OCI-LY7 (cell line): ENCODE data around the gene OGT.

Experiments
- EZH2phosphoT487 ChIP-seq: fragments of 200-600 bp; sonication (generic); IDR thresholded peaks from 2 replicates; pipeline ENCODE4 v1.6.1; 2018; ENCODE audit warnings: low read depth, borderline replicate concordance, mild to moderate bottlenecking, mixed run types, antibody characterized with exemption, low read length, moderate library complexity, mixed read lengths
- TF ChIP-seq, protein P1 (sequence below): fragments of 200-600 bp; sonication (generic); conservative IDR thresholded peaks from 2 replicates; pipeline ENCODE4 v1.5.1; 2014; ENCODE audit warnings: mild to moderate bottlenecking, antibody characterized with exemption, low read length, moderate library complexity, mixed read lengths

DNA sequence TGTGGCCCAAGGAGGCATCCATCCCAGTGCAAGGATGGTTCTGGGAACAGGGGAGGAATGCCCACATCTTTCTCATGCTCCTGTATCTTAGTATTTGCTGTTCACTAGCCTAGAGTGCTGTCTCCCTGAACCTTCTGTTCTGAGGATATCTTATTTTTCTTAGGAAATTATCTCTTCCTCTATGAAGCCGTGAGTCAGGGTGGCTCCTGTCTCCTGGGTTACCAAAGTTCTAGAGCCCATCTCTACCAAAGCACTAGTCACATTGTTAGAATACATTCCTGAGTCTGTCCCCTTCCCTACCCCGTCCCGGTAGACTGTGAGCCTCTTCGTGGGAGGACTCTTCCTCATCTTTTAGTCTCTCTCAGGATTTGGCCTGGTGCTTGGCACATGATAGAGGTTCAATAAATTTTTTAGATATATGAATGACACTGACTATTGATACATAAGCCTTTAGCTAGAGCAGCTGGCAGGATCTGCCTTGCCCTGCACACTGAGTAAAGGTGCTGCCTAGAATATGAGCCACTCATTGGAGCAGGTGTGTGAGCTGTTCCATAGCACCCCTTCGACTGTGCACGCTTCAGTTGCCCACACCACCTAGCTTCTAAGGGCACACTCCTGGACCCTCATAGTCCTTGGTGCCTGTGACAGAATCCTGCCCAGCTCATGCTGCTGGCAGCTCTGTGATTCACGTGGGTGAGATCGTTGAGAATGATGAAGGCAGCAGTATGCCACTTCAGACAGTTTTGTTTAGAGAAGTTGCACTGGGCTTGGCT, 72.1 kb downstream of the OGT start:
- TF ChIP-seq, protein P1, sequence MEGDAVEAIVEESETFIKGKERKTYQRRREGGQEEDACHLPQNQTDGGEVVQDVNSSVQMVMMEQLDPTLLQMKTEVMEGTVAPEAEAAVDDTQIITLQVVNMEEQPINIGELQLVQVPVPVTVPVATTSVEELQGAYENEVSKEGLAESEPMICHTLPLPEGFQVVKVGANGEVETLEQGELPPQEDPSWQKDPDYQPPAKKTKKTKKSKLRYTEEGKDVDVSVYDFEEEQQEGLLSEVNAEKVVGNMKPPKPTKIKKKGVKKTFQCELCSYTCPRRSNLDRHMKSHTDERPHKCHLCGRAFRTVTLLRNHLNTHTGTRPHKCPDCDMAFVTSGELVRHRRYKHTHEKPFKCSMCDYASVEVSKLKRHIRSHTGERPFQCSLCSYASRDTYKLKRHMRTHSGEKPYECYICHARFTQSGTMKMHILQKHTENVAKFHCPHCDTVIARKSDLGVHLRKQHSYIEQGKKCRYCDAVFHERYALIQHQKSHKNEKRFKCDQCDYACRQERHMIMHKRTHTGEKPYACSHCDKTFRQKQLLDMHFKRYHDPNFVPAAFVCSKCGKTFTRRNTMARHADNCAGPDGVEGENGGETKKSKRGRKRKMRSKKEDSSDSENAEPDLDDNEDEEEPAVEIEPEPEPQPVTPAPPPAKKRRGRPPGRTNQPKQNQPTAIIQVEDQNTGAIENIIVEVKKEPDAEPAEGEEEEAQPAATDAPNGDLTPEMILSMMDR, result no peak
- no peak for TF ChIP-seq EZH2phosphoT487
